ENCODE data around the gene HTN3. TPM values are rescaled to one million over a fixed set of nuclear protein-coding genes. Genes with fewer than 3 reads are reported as not detected.

The HTN3 gene
- total RNA-seq, 1 experiment from 2014 or later: not detected

DNA sequence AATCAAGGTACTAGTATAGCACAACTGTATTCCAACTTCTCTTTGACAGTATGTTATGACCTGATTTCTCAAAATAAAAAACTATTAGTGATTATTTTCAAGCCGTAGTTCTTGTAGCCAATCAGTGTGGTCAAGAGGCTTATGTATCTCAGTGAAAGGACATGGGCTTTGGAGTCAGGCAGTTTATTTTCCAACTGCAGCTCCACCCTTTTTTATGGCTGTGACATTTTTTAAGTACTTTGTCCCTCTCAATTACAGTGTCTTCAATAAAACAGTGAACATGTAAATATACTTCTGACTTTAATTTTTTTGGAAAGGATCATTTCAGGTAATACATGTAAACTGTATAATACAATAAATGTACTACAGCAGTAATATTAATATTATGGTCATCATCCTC is 51.9 kb downstream of the HTN3 start:
- Mint-ChIP-seq H3K36me3 (peaks cover 11% of the 10 kb centered on the region), H3K27me3 (ENCODE audit: low read depth) (peaks cover 4% of the 10 kb centered on the region; the same call in 1 of the 2 replicates), H3K27ac (no peak overlapping the region), H3K4me1 (no peaks in the 10 kb centered on the region), H3K4me3 (no peak overlapping the region), H3K9me3 (peaks cover 18% of the 10 kb centered on the region)
- no peak for DNase-seq (ENCODE audit: low spot score)
- ChIA-PET POLR2A (no interaction called here), CTCF (no interaction called here)
- no peak for TF ChIP-seq NR1H2 (CRISPR knock-in tag; IDR thresholded peaks at IDR 0.05)
- TF ChIP-seq, protein P1, sequence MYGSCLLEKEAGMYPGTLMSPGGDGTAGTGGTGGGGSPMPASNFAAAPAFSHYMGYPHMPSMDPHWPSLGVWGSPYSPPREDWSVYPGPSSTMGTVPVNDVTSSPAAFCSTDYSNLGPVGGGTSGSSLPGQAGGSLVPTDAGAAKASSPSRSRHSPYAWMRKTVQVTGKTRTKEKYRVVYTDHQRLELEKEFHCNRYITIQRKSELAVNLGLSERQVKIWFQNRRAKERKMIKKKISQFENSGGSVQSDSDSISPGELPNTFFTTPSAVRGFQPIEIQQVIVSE (CRISPR knock-in tag; IDR thresholded peaks at IDR 0.05; ENCODE audit: borderline replicate concordance): no peak
- TF ChIP-seq, protein P2, sequence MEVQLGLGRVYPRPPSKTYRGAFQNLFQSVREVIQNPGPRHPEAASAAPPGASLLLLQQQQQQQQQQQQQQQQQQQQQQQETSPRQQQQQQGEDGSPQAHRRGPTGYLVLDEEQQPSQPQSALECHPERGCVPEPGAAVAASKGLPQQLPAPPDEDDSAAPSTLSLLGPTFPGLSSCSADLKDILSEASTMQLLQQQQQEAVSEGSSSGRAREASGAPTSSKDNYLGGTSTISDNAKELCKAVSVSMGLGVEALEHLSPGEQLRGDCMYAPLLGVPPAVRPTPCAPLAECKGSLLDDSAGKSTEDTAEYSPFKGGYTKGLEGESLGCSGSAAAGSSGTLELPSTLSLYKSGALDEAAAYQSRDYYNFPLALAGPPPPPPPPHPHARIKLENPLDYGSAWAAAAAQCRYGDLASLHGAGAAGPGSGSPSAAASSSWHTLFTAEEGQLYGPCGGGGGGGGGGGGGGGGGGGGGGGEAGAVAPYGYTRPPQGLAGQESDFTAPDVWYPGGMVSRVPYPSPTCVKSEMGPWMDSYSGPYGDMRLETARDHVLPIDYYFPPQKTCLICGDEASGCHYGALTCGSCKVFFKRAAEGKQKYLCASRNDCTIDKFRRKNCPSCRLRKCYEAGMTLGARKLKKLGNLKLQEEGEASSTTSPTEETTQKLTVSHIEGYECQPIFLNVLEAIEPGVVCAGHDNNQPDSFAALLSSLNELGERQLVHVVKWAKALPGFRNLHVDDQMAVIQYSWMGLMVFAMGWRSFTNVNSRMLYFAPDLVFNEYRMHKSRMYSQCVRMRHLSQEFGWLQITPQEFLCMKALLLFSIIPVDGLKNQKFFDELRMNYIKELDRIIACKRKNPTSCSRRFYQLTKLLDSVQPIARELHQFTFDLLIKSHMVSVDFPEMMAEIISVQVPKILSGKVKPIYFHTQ (CRISPR knock-in tag; IDR thresholded peaks at IDR 0.05): no peak
- TF ChIP-seq SMAD3 (CRISPR knock-in tag; IDR thresholded peaks at IDR 0.05; ENCODE audit: borderline replicate concordance): no peak
- no peak for TF ChIP-seq ATF1 (CRISPR knock-in tag; IDR thresholded peaks at IDR 0.05)
- no peak for TF ChIP-seq ETV6 (CRISPR knock-in tag; IDR thresholded peaks at IDR 0.05)
- TF ChIP-seq ZNF138 (CRISPR knock-in tag; conservative IDR thresholded peaks at IDR 0.05): no peak
- no peak for TF ChIP-seq TP53 (CRISPR knock-in tag; IDR thresholded peaks at IDR 0.05)
- no peak for TF ChIP-seq FOXJ3 (CRISPR knock-in tag; IDR thresholded peaks at IDR 0.05; ENCODE audit: borderline replicate concordance)
- TF ChIP-seq, protein P3, sequence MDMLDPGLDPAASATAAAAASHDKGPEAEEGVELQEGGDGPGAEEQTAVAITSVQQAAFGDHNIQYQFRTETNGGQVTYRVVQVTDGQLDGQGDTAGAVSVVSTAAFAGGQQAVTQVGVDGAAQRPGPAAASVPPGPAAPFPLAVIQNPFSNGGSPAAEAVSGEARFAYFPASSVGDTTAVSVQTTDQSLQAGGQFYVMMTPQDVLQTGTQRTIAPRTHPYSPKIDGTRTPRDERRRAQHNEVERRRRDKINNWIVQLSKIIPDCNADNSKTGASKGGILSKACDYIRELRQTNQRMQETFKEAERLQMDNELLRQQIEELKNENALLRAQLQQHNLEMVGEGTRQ (CRISPR knock-in tag; IDR thresholded peaks at IDR 0.05): no peak
- TF ChIP-seq, protein P4, sequence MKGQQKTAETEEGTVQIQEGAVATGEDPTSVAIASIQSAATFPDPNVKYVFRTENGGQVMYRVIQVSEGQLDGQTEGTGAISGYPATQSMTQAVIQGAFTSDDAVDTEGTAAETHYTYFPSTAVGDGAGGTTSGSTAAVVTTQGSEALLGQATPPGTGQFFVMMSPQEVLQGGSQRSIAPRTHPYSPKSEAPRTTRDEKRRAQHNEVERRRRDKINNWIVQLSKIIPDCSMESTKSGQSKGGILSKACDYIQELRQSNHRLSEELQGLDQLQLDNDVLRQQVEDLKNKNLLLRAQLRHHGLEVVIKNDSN (CRISPR knock-in tag; IDR thresholded peaks at IDR 0.05): no peak
- TF ChIP-seq ZNF232 (CRISPR knock-in tag; IDR thresholded peaks at IDR 0.05): no peak
- TF ChIP-seq, protein P5, sequence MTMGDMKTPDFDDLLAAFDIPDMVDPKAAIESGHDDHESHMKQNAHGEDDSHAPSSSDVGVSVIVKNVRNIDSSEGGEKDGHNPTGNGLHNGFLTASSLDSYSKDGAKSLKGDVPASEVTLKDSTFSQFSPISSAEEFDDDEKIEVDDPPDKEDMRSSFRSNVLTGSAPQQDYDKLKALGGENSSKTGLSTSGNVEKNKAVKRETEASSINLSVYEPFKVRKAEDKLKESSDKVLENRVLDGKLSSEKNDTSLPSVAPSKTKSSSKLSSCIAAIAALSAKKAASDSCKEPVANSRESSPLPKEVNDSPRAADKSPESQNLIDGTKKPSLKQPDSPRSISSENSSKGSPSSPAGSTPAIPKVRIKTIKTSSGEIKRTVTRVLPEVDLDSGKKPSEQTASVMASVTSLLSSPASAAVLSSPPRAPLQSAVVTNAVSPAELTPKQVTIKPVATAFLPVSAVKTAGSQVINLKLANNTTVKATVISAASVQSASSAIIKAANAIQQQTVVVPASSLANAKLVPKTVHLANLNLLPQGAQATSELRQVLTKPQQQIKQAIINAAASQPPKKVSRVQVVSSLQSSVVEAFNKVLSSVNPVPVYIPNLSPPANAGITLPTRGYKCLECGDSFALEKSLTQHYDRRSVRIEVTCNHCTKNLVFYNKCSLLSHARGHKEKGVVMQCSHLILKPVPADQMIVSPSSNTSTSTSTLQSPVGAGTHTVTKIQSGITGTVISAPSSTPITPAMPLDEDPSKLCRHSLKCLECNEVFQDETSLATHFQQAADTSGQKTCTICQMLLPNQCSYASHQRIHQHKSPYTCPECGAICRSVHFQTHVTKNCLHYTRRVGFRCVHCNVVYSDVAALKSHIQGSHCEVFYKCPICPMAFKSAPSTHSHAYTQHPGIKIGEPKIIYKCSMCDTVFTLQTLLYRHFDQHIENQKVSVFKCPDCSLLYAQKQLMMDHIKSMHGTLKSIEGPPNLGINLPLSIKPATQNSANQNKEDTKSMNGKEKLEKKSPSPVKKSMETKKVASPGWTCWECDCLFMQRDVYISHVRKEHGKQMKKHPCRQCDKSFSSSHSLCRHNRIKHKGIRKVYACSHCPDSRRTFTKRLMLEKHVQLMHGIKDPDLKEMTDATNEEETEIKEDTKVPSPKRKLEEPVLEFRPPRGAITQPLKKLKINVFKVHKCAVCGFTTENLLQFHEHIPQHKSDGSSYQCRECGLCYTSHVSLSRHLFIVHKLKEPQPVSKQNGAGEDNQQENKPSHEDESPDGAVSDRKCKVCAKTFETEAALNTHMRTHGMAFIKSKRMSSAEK (CRISPR knock-in tag; IDR thresholded peaks at IDR 0.05; ENCODE audit: borderline replicate concordance): no peak
- TF ChIP-seq ZNF423 (CRISPR knock-in tag; IDR thresholded peaks at IDR 0.05): no peak
- TF ChIP-seq PRRX2 (CRISPR knock-in tag; IDR thresholded peaks at IDR 0.05): no peak
- ATAC-seq: no peak

Other genes starting within 250 kb of the HTN3 start
- gene SULT1E1, start 168.3 kb upstream of the HTN3 start, total RNA-seq (2021): not detected in 3 replicates
- not detected in 3 replicates for gene CSN1S1, start 97.4 kb upstream of the HTN3 start, total RNA-seq (2021)
- gene CSN2, start 62.7 kb upstream of the HTN3 start, total RNA-seq (2021): not detected in 3 replicates
- not detected in 3 replicates for gene STATH, start 32.5 kb upstream of the HTN3 start, total RNA-seq (2021)
- gene HTN1, start 22.0 kb downstream of the HTN3 start, total RNA-seq (2021): not detected in 3 replicates
- gene PRR27, start 125.8 kb downstream of the HTN3 start, total RNA-seq (2021): not detected in 3 replicates
- not detected in 3 replicates for gene ODAM, start 167.3 kb downstream of the HTN3 start, total RNA-seq (2021)
- gene FDCSP, start 197.7 kb downstream of the HTN3 start, total RNA-seq (2021): not detected in 3 replicates
- not detected in 3 replicates for gene CSN3, start 214.1 kb downstream of the HTN3 start, total RNA-seq (2021)

Measured in WTC11 (cell line).